GM12801 (cell line): ENCODE data around the gene C1QTNF6.

ENCODE experiments used
- TF ChIP-seq, protein P1 (sequence below): IDR thresholded peaks from one replicate; pipeline ENCODE4 v1.5.1; 2011; ENCODE audit warnings: control low read depth; ENCODE audit not compliant: insufficient read length; ENCODE audit errors: extremely low read depth

C1QTNF6 gene

DNA sequence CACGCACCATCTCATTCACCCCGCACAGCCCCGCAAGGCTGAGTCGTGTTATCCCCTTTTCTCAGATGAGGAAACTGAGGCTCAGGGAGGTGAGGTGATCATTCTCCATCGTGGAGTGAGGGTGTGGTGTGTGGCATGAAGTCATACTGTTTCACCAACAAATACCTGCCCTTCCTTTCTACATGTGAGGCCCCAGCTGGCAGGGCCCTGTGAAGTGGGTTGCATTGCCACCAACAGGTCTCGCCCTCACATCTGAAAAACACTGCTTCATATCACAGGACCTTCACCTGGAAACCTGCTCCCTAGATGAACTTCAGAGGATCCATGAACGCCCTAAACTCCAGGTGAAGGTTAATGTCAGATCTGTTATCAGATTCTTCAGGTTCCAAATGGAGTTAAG is 19.9 kb upstream of the C1QTNF6 start:
- TF ChIP-seq, protein P1, sequence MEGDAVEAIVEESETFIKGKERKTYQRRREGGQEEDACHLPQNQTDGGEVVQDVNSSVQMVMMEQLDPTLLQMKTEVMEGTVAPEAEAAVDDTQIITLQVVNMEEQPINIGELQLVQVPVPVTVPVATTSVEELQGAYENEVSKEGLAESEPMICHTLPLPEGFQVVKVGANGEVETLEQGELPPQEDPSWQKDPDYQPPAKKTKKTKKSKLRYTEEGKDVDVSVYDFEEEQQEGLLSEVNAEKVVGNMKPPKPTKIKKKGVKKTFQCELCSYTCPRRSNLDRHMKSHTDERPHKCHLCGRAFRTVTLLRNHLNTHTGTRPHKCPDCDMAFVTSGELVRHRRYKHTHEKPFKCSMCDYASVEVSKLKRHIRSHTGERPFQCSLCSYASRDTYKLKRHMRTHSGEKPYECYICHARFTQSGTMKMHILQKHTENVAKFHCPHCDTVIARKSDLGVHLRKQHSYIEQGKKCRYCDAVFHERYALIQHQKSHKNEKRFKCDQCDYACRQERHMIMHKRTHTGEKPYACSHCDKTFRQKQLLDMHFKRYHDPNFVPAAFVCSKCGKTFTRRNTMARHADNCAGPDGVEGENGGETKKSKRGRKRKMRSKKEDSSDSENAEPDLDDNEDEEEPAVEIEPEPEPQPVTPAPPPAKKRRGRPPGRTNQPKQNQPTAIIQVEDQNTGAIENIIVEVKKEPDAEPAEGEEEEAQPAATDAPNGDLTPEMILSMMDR: no peak

- TF ChIP-seq, protein P1: no peak
Measured at GRCh38 chr22:37206841-37207821, 19.1 kb upstream of the C1QTNF6 start.

- TF ChIP-seq, protein P1: no peak
Measured at GRCh38 chr22:37206118-37206840, 18.2 kb upstream of the C1QTNF6 start.

DNA sequence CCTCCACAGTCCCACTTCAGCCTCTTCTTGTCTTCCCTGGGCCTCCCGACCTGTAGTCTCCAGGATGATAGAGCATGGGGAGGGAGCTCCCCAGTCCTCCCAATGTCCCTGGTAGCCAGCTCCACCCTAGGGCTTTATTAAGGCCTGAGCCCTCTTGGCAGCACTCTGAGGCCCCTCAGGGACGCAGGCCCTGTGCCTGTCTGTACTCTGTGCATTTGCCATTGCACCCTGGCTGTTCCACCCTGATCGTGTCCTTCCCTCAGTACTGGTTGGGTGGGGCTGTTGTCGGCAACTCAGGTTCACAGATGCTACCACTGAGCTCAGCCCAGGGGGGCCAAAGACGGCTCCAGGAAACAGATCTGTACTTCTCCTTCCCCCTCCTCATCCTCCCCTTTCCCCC is 17.0 kb upstream of the C1QTNF6 start:
- TF ChIP-seq, protein P1: no peak

DNA sequence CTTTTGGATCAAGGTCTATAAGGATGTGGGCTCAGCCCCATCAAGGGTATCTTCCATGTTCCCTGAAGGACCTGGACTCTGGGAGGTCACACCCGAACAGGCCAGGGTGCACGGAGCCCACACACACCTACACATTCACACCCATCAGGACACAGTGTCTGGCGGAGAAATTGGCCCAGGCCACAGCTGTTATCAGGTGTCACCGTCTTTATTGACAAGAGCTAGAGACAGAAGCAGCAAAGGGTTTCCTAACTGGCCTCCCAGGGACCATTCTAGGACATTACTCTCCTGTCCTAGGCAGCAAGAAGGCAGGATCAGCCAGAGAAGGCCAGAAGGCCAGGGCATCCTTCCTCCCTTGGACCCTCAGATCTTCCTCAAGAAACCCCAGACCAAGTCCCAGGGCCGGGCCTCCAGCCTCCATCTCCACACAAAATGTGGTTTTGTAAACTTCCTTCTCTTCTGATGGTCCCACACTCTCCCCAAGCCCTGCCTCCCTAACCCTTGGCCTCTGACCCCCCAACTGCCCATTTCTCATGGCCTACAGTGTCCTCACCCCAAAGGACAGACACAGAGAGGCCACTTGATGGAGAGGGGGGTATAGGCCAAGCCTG is 16.1 kb upstream of the C1QTNF6 start:
- TF ChIP-seq, protein P1: no peak

DNA sequence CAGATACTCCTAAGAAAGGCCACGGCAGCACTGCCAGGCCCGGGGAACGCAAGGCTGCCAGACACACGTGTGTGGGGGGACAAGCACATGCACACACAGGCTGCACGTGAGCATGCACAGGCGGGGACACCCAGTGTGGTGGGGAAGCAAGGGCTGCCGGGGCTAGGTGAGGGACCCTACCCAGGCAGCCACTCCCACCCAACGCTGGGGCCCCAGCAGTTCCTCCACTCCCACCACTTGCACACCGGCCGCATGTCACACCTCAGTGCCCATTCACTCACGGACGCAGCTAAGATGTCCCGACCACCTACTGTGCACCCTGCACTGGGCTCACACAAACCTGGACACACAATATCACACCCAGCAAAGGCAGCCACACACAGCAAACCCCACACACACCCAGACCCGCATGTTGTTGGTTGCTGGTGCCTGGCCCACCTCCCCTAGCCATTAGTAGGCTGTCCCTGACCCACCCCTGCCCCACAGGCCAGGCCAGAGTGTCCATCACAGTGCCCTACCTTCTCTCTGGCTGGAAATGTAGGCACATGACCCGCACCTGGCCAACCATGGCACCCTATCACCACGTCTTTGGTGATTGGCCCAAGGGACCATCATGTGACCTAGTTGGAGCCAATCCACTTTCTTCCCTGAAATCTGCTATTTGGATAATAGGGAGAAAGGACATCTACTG is 15.5 kb upstream of the C1QTNF6 start:
- TF ChIP-seq, protein P1: no peak

DNA sequence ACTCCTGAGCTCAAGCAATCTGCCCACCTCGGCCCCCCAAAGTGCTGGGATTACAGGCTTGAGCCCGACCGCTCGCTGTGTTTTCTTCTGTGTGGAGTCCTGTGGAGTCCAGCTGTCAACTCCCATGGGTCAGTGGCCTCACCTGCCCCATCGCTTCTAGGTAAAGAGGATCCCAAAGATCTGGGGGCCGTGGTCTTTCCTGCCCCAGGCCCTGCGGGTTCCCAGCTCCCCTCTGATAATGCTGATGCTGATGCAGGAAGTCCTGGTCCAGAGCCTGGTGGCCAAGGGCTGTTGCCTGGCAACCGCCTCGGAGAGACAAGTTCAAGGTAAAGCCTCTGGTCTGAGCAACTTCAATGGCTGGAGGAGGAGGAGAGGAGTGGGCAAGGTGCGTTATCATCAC is 14.7 kb upstream of the C1QTNF6 start:
- TF ChIP-seq, protein P1: no peak
